Tibial nerve (tissue), 4 donors: ENCODE results near the gene SKAP2.
A peak's percentile ranks its signal among the peaks of the same experiment; 100 is the strongest.

ENCODE experiments used
- CTCF ChIP-seq, 5 experiments: fragments of 200-600 bp in 3 of 5; fragments of 450-650 bp in 2 of 5; sonication (generic) in 3 of 5; IDR thresholded peaks; one replicate each; pipeline ENCODE4 v1.5.1; 2016 to 2019; ENCODE audit warnings: antibody characterized with exemption in 5 of 5, mild to moderate bottlenecking in 3 of 5, moderate library complexity in 2 of 5
- EP300 ChIP-seq, 2 donors: sonication (generic); formaldehyde crosslinking; IDR thresholded peaks; one replicate each; pipeline ENCODE4 v1.6.1; 2017; ENCODE audit warnings: antibody characterized with exemption in 2 of 2, mild to moderate bottlenecking in 1 of 2
- POLR2A ChIP-seq, 2 donors: fragments of 450-650 bp; IDR thresholded peaks; one replicate each; pipeline ENCODE4 v1.6.1; 2017; ENCODE audit warnings: antibody characterized with exemption in 2 of 2, mild to moderate bottlenecking in 2 of 2, moderate library complexity in 2 of 2

DNA sequence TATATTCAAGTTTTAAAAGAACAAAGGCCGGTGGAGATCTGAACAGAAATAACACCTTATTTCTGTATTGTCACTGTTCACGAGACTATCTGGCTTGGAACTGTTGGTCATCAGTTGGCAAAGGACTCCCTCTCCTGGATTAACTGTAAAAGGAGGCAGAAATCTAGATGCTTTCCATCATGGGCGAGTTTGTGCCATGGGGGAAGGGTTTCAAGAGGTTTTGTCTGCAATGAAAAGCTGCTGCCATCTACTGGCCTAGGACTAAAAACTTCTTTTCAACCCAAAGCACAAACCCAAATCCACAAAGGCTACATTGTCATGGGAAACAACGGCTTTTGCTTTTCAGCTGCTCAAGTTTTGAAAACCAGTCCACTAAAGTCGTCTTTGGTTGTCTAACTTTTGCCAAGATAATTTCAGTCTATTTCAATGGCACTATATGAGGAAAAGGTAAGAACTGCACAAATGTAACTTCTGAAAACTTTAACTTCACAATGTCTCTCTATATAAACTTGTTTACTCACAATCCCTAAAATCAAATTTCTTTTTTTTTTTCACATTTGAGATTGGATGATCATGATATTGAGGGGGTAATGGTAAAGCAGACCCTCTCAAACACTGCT is 196.8 kb downstream of the SKAP2 start:
- TF ChIP-seq CTCF (IDR thresholded peaks at IDR 0.05) (peak; percentile 59 to 80 (median 71)), POLR2A (IDR thresholded peaks at IDR 0.05) (no peak), EP300 (IDR thresholded peaks at IDR 0.05) (peak in 1 of 2 donors; percentile 68)
